GM18507 (cell line): Measurements from ENCODE around the gene CHD2.
A peak's percentile ranks its signal among the peaks of the same experiment; 100 is the strongest.
"Not testable (repeated sequence)": the region's sequence is repeated elsewhere in the genome, so short reads cannot be mapped to it uniquely, and the experiment has no call there.

Experiments
- DNase-seq: peaks from one replicate; pipeline ENCODE4 v3.0.0; 2011; ENCODE audit warnings: low read depth; ENCODE audit not compliant: insufficient read length; ENCODE audit errors: extremely low spot score
- FAIRE-seq: peaks from 2 replicates; lab custom pipeline; 2011; peaks lifted over from hg19 to GRCh38; lab: Jason Lieb, UNC

The CHD2 gene

DNA sequence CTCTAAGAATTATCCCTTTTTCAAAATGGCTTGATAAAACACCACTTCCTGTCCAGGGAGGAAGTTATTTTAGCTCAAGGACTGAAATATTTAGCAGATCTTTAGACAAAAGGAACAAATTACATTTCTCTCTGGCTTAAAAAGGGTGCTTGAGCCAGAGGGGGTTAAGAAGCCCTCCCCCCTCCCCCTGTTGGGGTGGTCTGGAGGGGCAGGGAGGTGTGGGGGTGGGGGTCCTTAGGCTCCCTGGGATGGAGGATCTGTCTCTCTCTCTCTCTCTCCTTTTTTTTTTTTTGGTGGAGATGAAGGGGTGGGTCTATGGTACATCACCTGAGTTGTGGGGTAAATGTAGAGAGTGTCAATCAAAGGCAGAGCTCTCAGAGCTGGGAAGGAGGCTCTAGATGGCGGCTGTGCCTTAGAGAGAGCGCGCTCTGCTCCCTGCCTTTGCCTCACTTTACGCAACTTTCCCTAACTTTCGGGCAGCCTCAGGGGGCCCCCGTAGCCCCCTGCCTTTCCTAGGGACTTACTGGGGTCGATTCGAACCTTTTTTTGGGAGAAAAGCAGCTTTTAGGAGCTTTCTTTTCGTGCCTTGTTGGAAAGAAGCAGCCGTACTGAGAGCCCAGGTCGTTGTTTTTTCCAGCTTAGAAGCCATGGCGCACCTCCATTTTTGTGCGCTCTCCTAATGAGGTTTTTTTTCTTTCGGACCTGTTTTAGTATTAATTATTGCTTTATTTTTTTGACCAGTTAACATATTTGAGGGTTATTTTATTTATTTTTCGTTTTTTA, at the start of gene CHD2:
Gene CHD2 (plus strand): TSS at position 377 of the 783 bp plus-strand sequence. CDS start 914 bp downstream, outside the sequence.
- DNase-seq: peak; percentile 56
- peak; percentile 91 for FAIRE-seq

DNA sequence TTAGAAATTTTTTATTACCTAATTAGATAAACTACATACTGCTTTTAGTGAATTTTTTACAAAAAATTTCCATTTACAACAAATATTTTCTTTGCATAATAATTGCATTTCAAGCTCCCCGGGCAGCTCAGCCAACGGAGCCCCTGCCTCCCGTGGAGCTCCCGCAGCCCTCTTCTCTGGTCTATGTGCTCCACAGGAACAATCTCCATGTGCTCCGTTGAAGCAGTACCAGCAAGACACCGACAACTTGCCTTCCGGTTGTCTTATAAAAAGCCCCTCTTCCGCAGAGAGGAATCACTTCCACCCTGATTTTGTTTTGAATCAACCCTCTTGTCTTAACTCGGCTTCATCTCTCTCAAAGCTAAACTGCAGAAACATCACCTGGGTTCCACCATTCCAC, 46.9 kb upstream of the CHD2 start:
- no peak for DNase-seq

DNA sequence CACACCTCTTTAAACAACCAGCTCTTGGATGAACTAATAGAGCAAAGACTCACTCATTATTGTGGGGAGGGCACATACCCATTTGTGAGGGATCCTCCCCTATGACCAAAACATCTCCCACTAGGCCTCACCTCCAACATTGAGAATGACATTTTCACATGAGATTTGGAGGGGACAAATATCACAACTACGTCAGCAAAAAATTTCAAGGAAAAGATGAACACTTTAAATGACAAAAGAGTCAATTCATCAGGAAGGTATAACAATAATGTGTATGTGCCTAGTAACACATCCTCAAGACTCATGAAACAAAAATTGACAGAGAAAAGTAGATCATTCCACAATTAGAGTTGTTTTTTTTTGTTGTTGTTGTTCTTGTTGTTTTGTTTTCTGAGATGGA, 38.4 kb upstream of the CHD2 start:
- DNase-seq: no peak
- FAIRE-seq: no peak

More for the DNA sequence above, 46.9 kb upstream of the CHD2 start:
- peak; percentile 36 for FAIRE-seq

DNA sequence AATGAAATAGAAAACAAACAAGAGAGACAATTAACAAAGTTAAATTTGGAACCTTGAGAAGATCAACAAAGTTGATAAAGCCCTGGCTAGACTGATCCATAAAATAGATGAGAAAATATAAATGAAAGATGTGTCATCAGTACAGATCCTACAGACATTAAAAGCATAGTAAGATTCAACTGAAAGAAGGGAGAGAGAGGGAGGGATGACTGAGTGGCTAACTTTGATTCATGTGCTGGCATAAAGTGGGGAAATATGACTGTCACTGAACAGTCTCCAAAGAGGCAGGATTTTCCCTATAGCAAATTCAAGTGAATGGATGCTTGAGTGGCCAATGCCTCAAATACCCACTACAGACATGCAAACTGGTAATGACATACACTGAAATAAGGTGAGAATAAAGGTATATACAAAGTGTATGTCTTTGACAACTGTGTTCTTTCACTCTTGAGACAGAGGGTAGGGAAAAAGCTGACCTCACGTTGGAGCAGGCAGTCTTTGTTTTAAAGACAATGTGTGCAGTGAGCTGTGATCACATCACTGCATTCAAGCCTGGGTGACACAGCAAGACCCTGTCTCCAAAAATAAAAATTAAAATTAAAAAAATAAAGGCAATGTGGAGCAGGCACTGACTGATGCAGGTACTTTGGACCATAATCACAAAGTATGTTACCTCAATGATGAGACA, 35.9 kb upstream of the CHD2 start:
- FAIRE-seq: no peak

DNA sequence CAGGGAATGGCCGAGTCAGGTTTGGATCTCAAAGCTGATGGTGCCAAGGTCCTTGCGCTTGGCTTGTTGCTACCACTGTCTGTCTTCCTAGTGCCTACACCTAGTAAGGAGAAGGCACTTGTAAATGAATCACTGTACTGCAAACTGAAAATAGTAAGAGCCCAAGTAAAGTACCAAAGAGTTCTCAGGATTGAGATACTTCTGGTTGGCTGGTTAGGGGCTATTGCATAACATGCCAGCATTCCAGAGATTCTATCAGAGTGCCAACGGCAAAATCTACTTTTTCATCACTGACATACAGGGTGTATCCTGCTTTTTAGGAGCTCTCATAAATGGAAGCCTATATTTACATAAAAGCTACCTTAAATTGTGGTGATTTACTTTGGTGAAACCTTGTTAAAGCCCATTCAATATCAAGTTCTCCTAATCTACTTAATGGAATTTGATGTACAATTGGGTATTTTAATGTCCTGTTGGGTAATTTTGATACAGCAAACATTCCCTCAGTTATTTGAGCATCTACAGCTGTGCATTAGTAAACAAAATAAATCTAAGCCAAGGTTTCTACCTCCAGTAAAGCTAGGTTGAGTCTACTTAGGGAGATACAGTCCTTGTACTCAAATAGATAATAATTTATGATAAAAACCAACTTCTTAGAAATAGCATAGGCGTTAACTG, 30.7 kb upstream of the CHD2 start:
- no peak for FAIRE-seq
- no peak for DNase-seq

More for the DNA sequence above, 35.9 kb upstream of the CHD2 start:
- no peak for DNase-seq

DNA sequence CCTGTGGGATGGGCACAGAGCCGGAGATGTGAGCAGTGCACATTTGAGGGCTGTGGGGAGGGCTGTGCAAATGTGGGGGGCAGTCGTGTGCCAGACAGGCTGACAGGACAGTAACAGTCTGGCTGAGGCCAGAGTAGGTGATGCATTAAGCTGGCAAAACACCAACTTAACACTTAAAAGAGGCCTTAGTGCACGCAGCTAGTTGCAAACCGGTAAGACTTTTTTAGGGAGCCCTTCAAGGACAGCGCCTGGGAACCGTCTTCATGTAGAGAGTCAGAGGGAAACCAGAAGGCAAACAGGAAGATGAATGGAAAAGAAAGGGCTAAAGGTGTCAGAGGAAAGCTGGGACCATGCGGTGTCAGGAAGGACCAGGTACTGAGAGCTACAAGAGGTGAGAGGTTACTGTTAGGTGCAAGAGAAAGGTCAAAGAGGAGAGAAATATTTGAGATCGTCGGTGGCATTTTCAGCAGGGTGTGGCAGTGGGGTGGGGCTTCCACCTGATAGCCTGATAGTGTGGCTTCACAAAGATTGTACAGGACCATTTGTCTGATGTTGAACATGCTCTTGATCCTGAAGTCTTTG, 30.0 kb upstream of the CHD2 start:
- no peak for FAIRE-seq
- DNase-seq: no peak

DNA sequence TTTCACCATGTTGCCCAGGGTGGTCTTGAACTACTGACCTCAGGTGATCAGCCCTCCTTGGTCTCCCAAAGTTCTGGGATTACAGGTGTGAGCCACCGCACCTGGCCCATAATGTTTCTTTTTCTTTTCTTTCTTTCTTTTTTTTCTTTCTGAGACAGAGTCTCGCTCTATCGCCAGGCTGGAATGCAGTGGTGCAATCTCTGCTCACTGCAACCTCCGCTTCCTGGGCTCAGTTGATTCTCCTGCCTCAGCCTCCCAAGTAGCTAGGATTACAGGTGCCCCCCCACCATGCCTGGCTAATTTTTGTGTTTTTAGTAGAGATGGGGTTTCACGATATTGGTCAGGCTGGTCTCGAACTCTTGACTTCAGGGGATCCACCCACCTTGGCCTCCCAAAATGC, 27.2 kb upstream of the CHD2 start:
- not testable (repeated sequence) for FAIRE-seq, DNase-seq

DNA sequence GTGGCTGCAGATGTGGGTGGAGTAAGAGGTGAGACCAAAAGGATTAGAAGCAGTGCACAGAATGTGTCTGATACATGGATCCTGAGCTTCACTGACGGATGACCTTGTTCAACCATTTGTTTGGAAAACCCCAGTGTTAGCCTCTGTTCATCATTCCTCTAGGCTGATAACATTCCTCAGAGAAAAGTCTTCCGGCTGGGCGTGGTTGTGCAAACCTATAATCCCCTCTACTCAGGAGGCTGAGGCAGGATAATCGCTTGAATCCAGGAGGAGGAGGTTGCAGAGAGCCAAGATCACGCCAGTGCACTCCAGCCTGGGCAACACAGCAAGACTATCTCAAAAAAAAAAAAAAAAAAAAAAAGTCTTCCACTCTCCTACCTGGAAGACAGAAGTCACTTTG, 23.1 kb upstream of the CHD2 start:
- no peak for FAIRE-seq

DNA sequence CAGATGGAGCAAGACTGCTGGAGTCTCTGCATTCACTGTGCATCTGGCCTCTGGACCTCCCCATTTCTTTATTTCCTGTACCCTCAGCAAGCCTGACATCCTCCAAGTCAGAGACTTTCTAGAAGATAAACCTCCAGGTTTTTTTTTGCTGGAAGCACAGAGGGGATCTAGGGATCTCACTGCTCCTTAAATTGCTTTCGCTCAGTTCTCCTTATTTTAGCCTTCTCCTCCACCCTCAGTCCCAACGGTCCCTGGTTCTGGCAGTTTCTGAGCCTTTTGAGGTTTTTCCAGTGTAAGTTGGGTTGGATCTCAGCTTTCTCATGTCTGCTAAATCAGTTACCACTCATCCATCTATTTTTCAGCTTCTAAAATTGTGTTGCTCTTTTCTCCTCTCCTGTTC, 22.7 kb upstream of the CHD2 start:
- FAIRE-seq: no peak
- no peak for DNase-seq

More for the DNA sequence above, 23.1 kb upstream of the CHD2 start:
- no peak for DNase-seq

DNA sequence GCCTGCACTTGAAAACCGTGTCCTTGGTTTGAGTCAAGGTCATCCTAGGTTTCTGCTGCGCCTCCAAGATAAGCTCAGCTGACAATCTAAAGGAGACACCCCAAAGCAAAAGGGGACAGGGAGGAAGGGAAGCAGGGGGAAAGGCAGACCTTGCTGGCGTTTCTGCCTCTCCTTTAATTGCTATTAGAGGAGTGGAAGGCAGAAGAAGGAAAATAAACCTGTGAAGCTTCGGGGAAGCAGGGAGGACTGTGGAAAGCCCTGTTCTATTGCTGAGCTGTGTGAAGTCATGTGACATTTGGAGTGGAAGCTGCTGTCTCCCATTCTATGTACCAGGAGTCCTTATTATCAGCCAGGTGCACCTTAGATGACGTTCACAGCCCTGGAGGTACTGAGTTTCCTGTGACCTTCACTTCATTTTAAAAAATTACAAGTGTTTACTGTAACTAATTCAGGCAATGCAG, 21.5 kb upstream of the CHD2 start:
- DNase-seq (no peak), FAIRE-seq (no peak)

DNA sequence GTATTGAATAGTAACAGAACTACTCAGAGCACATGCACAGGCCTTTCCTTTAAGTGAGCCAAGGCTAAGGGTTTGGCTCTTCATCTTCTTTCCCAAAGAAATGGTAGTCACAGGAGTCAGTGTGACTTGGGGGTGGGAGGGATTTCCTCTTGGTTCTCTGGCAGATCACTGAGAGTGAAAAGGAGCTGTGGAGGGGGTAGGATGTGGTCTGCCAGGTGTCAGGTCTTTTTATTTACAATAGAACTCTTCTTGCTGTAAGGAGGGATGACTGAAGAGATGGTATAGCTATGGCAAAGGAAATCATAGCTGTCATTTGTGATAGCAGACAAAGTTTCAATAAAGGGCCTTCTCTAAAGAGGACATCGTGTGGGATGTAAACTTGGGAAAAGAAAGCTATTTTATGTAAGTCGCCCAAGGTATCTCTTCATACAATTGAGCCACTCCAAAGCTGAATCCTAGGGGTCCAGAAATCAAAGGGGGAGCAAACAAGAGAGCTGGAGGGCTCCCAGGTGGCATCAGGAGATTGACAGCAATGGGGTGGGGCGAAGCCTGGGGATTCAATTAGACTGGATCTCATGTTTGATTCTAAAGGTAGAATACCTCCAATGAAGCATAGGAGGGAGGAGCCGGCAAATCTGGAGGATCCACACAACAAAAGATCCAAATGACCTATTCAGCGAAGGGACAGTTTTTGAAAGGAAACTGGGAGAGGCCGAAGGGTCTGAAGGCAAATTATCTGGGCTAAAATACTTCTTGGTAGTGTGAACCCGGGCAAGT, 20.0 kb upstream of the CHD2 start:
- DNase-seq (no peak), FAIRE-seq (no peak)

DNA sequence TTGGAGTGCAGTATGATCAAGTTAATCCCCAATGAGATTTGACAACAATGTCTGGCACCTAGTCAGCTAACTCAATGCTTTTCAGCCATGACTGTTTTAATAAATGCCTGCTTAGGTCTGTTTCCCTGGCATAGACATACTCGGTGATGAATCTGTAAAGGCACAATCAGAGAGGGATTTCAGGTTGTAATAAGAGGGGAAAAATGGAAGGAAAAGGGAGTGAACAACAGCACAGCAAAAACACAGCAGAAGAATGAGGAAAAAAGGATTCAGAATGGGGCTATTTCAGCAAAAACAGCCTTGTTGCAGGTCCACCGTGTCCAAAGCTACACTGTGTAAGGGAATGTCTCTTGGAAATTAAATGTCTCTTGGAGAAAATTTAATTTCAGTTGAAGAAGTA, 19.3 kb upstream of the CHD2 start:
- FAIRE-seq (no peak), DNase-seq (no peak)

DNA sequence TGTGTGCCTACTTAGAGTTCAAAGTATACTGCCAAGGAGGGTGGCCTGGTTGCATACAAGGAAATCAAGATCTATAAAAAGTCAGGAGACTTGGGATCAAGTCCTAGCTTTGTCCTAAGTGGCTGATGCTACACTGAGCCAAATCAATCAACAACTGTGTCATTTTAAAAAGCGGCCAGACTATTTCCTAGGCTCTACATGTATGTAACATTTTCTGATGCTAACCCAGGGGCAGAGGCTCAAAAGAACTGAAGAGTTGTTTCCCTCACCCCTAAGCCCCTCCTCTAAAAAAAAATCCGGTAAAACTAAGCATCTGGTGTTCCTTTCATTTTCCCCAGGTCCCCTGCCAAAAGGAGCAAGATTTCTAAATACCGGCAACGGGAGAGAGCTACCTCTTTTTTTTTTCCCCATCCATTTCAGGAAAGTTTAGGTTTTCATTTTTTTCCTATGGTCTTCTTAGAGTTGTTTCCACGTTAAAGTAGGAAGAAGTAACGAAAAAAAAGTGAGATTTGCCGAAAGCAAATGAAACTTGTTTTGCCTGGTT, 18.8 kb upstream of the CHD2 start:
- no peak for FAIRE-seq
- no peak for DNase-seq

DNA sequence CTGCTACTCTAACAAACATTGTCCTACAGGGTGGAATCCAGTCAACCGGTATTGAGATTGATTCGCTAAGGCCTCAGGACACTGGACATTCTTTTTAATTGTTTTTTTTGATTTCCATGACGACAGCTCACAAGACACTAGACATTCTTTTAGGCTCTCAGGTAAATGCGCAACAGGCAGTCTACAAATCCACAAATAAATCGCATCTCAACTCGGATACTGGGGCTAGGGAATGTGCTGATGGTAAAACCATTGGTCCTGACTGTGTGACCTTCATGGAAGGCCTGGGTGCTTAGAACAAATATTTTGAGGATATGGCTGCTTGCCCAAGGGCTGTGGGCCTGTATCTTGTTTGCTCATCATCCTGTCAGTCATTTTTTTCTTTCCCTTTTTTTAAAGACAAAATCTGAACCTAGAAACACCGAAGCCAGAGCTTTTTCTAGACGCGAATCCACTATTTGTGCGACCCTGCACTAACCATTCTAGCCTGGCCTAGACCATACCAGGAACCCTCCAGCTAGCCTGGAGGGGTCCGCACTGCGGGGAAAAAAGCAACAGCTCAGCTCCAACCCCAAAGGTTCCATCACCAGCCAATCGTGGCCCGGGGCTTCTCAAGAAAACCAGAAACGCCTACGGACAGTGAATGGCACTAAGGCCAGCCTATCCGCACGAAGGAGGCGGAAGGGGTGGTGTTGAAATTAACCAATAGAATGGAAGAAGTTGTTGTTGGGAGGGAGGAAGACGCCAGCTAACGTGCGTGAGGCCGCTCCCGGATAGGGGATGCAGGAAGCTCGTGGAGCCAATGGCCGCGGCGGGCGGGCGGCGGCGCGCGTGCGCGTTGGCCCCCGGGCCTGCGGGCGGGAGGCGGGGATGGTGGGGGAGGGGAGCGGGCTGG, 18.1 kb upstream of the CHD2 start:
- peak; percentile 93 for DNase-seq

DNA sequence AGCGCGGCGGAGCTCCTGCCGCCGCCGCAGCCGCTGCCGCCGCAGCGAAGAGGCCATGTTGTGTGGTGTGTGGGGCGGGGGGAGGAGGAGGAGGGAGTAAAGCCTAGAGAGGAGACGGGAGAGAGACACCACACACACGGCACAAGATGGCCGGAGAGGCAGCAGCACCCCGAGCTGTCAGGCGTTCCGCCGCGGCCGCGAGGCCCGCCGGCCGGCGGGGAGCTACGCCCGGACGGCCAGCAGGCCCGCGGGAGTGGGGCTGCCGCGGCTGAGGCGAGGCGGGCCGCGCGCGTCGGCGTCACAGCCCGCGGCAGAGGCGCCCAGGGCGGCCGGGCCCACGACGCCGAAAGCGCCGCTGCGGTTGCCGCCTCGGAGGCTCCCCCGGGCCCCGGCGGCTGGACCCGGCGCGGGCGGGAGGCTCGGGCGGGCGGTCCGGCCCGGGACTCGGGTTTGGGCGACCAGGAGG, 17.4 kb upstream of the CHD2 start:
- DNase-seq: no peak
- no peak for FAIRE-seq

More for the DNA sequence above, 18.1 kb upstream of the CHD2 start:
- peak; percentile 98 for FAIRE-seq

DNA sequence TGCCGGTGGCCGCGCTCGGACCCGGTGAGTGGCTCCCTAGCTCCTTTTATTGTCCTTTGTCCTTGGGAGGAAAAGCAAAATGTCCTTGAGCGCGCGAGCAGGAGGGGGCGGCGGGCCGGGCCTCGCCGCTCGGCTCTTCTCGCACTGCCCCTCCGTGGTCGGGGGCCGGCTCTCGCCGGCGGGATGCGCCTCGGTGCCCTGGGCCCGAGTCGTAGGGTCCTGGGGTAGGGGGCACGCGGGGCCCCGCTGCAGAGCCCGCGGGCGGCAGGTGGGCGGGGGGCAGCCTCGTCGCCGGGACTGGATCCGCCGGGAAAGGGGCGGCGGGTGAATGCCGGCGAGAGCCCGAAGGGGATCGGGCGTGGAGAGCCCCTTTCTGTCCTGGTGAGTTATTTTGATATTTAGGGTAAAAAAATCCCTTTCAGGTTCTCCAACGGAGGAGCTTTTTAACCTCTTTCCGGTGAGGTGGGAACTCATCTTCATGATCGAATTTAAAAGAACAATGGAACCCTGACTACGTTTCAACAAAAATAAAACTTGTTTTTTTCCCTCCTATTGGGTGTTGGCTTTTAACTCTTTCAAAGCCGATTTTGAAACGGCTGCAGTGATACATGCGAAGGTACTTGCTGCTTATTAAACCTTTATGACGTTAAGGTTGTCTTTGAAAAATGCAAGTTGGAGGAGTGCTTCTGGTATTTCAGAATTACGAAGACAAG, 16.8 kb upstream of the CHD2 start:
- FAIRE-seq: peak; percentile 73
- DNase-seq: no peak

DNA sequence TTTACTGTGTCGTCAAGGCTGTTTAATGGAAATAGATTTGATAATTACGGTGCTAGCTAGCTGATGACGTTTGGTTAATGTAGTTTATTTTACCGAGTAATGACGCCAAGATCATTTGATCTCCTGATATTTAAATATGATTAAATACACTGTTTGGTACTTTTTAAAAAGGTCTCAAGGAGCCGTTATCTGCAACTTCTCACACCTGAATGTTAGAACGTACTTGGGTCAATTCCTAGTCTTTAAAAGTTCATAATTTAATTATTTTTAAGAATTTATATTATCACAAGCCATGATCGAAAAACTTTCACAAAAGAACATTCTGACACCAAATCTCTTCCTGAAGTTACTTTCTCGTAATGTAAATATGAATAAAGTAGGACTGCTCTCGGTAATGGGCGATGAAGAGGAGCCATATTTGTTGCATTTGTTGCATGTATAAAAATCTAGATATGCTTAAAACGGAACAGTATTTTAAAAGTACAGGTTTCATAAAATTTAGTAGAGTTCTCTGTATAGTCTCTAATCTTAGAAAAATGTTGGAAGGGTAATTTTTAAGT, 16.2 kb upstream of the CHD2 start:
- FAIRE-seq: no peak
- no peak for DNase-seq
